Transverse colon (tissue), 4 donors: ENCODE measurements around the gene SWAP70. TPM values are rescaled to one million over a fixed set of nuclear protein-coding genes. Genes with fewer than 3 reads are reported as not detected.
A peak's percentile ranks its signal among the peaks of the same experiment; 100 is the strongest.

Source experiments
- DNase-seq: peaks from one replicate; pipeline ENCODE4 v3.0.0-alpha.2; 2019
- H3K27ac ChIP-seq, 4 donors: fragments of 200-600 bp; sonication (generic); 2 replicates each; pipeline ENCODE4 v1.5.1; 2016 to 2018; ENCODE audit warnings: inconsistent platforms in 4 of 4
- H3K27me3 ChIP-seq: fragments of 200-600 bp; sonication (generic); 2 replicates; pipeline ENCODE4 v1.5.1; 2017; ENCODE audit warnings: inconsistent platforms
- H3K36me3 ChIP-seq, 4 donors: fragments of 200-600 bp; sonication (generic); 2 replicates each; pipeline ENCODE4 v1.5.1; 2017 to 2019; ENCODE audit warnings: inconsistent platforms in 4 of 4
- H3K4me1 ChIP-seq, 4 donors: fragments of 200-600 bp; sonication (generic); 2 replicates each; pipeline ENCODE4 v1.5.1; 2017 to 2020; ENCODE audit warnings: inconsistent platforms in 4 of 4
- H3K4me3 ChIP-seq, 4 donors: fragments of 200-600 bp; sonication (generic); 1 replicate in 1 of 4; 2 replicates in 3 of 4; pipeline versions ENCODE4 v1.5.1 to v1.6.1; 2017 to 2019; ENCODE audit warnings: inconsistent platforms in 4 of 4
- H3K9me3 ChIP-seq, 2 donors: fragments of 200-600 bp; sonication (generic); 2 replicates each; pipeline ENCODE4 v1.5.1; 2017 to 2019; ENCODE audit warnings: inconsistent platforms in 2 of 2
- EP300 ChIP-seq: sonication (generic); formaldehyde crosslinking; IDR thresholded peaks from one replicate; pipeline ENCODE4 v1.6.1; 2017; ENCODE audit warnings: antibody characterized with exemption, low read depth
- POLR2A ChIP-seq: fragments of 450-650 bp; IDR thresholded peaks from one replicate; pipeline ENCODE4 v1.6.1; 2016; ENCODE audit warnings: antibody characterized with exemption, mild to moderate bottlenecking, moderate library complexity
- POLR2AphosphoS5 ChIP-seq, 3 donors: sonication (generic); formaldehyde crosslinking; IDR thresholded peaks; one replicate each; pipeline ENCODE4 v1.6.1; 2016; ENCODE audit warnings: antibody characterized with exemption in 3 of 3
- WGBS, 2 donors: methylation state at CpG; one replicate each; pipeline ENCODE4 v1.1.5; 2018; ENCODE audit warnings: low coverage in 1 of 2; 5-methylcytosine and 5-hydroxymethylcytosine counted together
- in situ Hi-C, 4 donors: fragments of 200-750 bp; cut with MboI; loops; one replicate each; pipeline versions ENCODE4 v1.15.0 to v1.15.1; 2017; ENCODE audit warnings: low sequenced_read_pairs in 3 of 4, low pct_ligation_motif_present in 1 of 4, low pct_unique_long_range_greater_than_20kb in 1 of 4
- intact Hi-C: fragments of 100-400 bp; cut with DNase I; formaldehyde crosslinking; loops from one replicate; pipeline ENCODE4 v1.15.1; 2023; ENCODE audit warnings: low total_unique reads
- total RNA-seq, 4 donors: library from RNA; depleted of rRNA; stranded (reverse); fragments of >200 nt; gene quantifications; one replicate each; pipeline ENCODE4 v1.1.0, GENCODE V29; 2016
- TF ChIP-seq, protein P1 (sequence below), 5 experiments: fragments of 200-600 bp in 3 of 5; fragments of 450-650 bp in 2 of 5; sonication (generic) in 3 of 5; IDR thresholded peaks; 1 replicate in 2 of 5; 2 replicates in 3 of 5; pipeline ENCODE4 v1.5.1; 2016 to 2017; ENCODE audit warnings: antibody characterized with exemption in 5 of 5, inconsistent platforms in 3 of 5, mild to moderate bottlenecking in 2 of 5, moderate library complexity in 1 of 5

Gene SWAP70
- total RNA-seq, 4 donors from 2014 or later: 18.8 to 52.5 (median 29.1) TPM

GRCh38 chr11:9765320-9766101, 101.6 kb downstream of the SWAP70 start:
- Histone ChIP-seq H3K4me3 (no peak overlapping the region), H3K27me3 (no peaks in the 10 kb centered on the region), H3K9me3 (no peaks in the 10 kb centered on the region), H3K27ac (peak overlapping the region; percentile 18 to 54 (median 46)), H3K4me1 (peaks cover 1 to 15% (median 3%) of the 10 kb centered on the region in 4 donors), H3K36me3 (no peaks in the 10 kb centered on the region)
- intact Hi-C loops (no loop called here), in situ Hi-C loops (loop anchor here (10.0 to 25.0 kb wide), 4 partner anchors 197 to 972 kb away; partner anchors contain the start of gene ADM (in 2 of the 4))
- DNase-seq: no peak
- 63% methylated on average over 5 of the region's 5 CpGs; no CpG with 5 or more reads in 1 of the 2 donors for WGBS, 2 donors
- TF ChIP-seq POLR2AphosphoS5 (IDR thresholded peaks at IDR 0.05) (peak in 1 of 3 donors; percentile 9), POLR2A (no peak)

- H3K27ac ChIP-seq: no peak overlapping the region
- in situ Hi-C loops: loop anchor here (10.0 to 25.0 kb wide), 4 partner anchors 193 to 968 kb away; partner anchors contain the start of gene ADM (in 2 of the 4)
- no peak for DNase-seq
These were observed 105.7 kb downstream of the SWAP70 start for GRCh38 chr11:9769621-9770020.

DNA sequence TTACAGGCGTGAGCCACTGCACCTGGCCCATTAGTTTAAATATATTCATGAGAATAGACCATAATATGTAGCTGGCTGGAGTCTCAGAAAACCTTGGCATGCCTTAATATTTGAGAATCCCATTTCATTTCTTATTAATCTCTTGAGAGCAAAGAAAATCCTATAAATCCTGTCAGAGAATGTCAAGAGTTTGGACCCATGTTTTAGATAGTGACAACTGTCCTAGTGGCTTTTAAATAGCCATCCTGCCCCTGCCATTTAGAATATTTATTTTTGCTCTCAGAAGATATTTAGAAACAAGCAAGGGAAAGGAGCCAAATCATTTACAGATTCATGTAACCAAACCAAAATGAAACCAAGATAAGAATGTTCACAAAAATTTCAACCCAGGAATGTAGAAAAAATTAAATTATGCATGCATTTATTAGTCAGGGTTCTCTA, 107.2 kb downstream of the SWAP70 start:
- Histone ChIP-seq H3K27ac (no peak overlapping the region), H3K36me3 (no peaks in the 10 kb centered on the region), H3K9me3 (no peaks in the 10 kb centered on the region), H3K4me1 (peaks cover 0 to 14% (median 10%) of the 10 kb centered on the region in 4 donors), H3K4me3 (no peak overlapping the region), H3K27me3 (no peaks in the 10 kb centered on the region)
- intact Hi-C loops: no loop called here
- WGBS, 2 donors: 91 to 100% methylated on average over 1 of the region's 1 CpG
- in situ Hi-C loops: loop anchor here (25.0 kb wide), 3 partner anchors 191 to 966 kb away; partner anchors contain the start of gene ADM (in 2 of the 4)
- TF ChIP-seq POLR2A: no peak
- no peak for TF ChIP-seq EP300
- TF ChIP-seq, protein P1, sequence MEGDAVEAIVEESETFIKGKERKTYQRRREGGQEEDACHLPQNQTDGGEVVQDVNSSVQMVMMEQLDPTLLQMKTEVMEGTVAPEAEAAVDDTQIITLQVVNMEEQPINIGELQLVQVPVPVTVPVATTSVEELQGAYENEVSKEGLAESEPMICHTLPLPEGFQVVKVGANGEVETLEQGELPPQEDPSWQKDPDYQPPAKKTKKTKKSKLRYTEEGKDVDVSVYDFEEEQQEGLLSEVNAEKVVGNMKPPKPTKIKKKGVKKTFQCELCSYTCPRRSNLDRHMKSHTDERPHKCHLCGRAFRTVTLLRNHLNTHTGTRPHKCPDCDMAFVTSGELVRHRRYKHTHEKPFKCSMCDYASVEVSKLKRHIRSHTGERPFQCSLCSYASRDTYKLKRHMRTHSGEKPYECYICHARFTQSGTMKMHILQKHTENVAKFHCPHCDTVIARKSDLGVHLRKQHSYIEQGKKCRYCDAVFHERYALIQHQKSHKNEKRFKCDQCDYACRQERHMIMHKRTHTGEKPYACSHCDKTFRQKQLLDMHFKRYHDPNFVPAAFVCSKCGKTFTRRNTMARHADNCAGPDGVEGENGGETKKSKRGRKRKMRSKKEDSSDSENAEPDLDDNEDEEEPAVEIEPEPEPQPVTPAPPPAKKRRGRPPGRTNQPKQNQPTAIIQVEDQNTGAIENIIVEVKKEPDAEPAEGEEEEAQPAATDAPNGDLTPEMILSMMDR (IDR thresholded peaks at IDR 0.05): no peak
- no peak for TF ChIP-seq POLR2AphosphoS5 (IDR thresholded peaks at IDR 0.05)
- DNase-seq: no peak

More at GRCh38 chr11:9769621-9770020, 105.7 kb downstream of the SWAP70 start:
- no peaks in the 10 kb centered on the region for H3K27me3 ChIP-seq
- 99% methylated on average over 4 of the region's 4 CpGs; no CpG with 5 or more reads in 1 of the 2 donors for WGBS, 2 donors
- H3K4me1 ChIP-seq: peaks cover 0 to 11% (median under 1%) of the 10 kb centered on the region in 4 donors
- TF ChIP-seq, protein P1 (IDR thresholded peaks at IDR 0.05): no peak
- TF ChIP-seq POLR2A: no peak
- no peak for TF ChIP-seq EP300
- no peak for TF ChIP-seq POLR2AphosphoS5 (IDR thresholded peaks at IDR 0.05)
- H3K9me3 ChIP-seq: no peaks in the 10 kb centered on the region
- H3K4me3 ChIP-seq: no peak overlapping the region
- intact Hi-C loops: no loop called here
- H3K36me3 ChIP-seq: no peaks in the 10 kb centered on the region

GRCh38 chr11:9772218-9772617, 108.3 kb downstream of the SWAP70 start:
- WGBS, 2 donors: 80 to 97% methylated on average over 1 to 4 of the region's 4 CpGs
- Histone ChIP-seq H3K27me3 (no peaks in the 10 kb centered on the region), H3K27ac (no peak overlapping the region), H3K4me3 (no peak overlapping the region), H3K36me3 (peaks cover 0 to 5% (median 0%) of the 10 kb centered on the region in 4 donors), H3K9me3 (no peaks in the 10 kb centered on the region), H3K4me1 (peaks cover 0 to 14% (median 10%) of the 10 kb centered on the region in 4 donors)
- intact Hi-C loops: no loop called here
- TF ChIP-seq POLR2AphosphoS5 (IDR thresholded peaks at IDR 0.05) (no peak), POLR2A (no peak), EP300 (no peak)
- TF ChIP-seq, protein P1 (IDR thresholded peaks at IDR 0.05): no peak
- no peak for DNase-seq
- in situ Hi-C loops: loop anchor here (25.0 kb wide), 3 partner anchors 190 to 965 kb away; partner anchors contain the start of gene ADM (in 2 of the 4)
